Spleen (tissue), 7 donors: ENCODE measurements around the gene PGRMC2.

ENCODE experiments used
- CTCF ChIP-seq, 11 experiments: fragments of 200-600 bp in 7 of 11; fragments of 450-650 bp in 4 of 11; sonication (generic) in 4 of 11; IDR thresholded peaks in 8 of 11; conservative IDR thresholded peaks in 3 of 11; 1 replicate in 7 of 11; 2 replicates in 4 of 11; pipeline versions ENCODE4 v1.4.0 to v1.8.0; 2016 to 2021; ENCODE audit warnings: antibody characterized with exemption in 11 of 11, inconsistent platforms in 4 of 11, mild to moderate bottlenecking in 1 of 11
- POLR2A ChIP-seq, 3 donors: fragments of 450-650 bp; IDR thresholded peaks; one replicate each; pipeline ENCODE4 v1.5.1; 2017; ENCODE audit warnings: antibody characterized with exemption in 3 of 3, mild to moderate bottlenecking in 1 of 3
- POLR2AphosphoS5 ChIP-seq, 3 donors: sonication (generic); formaldehyde crosslinking; IDR thresholded peaks; one replicate each; pipeline ENCODE4 v1.5.1; 2017; ENCODE audit warnings: antibody characterized with exemption in 3 of 3
- donor health status: DM: no; HTN: no; CAD: no; lungs with moderate emphysema.
- donor health status: DM: no; HTN: no; CAD: no.
- donor health status: DM: no; HTN: no; CAD: no.

DNA sequence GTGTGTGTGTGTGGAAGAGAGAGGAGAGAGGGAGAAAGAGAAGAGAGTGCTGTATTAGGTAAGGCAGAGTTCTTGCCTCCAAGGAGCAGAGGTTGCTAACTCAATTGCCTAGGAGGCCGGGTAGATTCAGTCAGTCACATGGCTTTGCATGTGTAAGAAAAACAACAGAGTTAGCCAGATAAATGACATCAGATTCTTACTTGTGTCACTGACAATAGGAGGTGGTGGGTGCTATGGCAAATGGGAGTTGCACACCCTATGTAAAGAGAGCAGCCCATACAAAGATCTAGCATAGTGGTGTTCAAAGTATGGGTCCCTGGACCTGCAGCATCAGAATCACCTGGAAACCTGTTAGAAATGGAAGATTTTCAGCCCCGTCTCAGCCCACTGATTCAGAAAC lies 14.4 kb upstream of the PGRMC2 start:
- TF ChIP-seq CTCF (IDR thresholded peaks at IDR 0.05 in 8 of 11, conservative IDR thresholded peaks at IDR 0.05 in 3 of 11): no peak
- no peak for TF ChIP-seq POLR2A (IDR thresholded peaks at IDR 0.05)
- TF ChIP-seq POLR2AphosphoS5 (IDR thresholded peaks at IDR 0.05): no peak
